Hematopoietic multipotent progenitor cell treated with erythropoietin and hydrocortisone succinate and interleukin-3 and kit ligand, for 15 days (in vitro differentiated cells): ENCODE results near the gene ZNF595.
"Not testable (repeated sequence)": the region's sequence is repeated elsewhere in the genome, so short reads cannot be mapped to it uniquely, and the experiment has no call there.

Source experiments
- DNase-seq: peaks from one replicate; pipeline ENCODE4 v3.0.0-alpha.2; 2015; ENCODE audit warnings: low spot score

The ZNF595 gene

DNA sequence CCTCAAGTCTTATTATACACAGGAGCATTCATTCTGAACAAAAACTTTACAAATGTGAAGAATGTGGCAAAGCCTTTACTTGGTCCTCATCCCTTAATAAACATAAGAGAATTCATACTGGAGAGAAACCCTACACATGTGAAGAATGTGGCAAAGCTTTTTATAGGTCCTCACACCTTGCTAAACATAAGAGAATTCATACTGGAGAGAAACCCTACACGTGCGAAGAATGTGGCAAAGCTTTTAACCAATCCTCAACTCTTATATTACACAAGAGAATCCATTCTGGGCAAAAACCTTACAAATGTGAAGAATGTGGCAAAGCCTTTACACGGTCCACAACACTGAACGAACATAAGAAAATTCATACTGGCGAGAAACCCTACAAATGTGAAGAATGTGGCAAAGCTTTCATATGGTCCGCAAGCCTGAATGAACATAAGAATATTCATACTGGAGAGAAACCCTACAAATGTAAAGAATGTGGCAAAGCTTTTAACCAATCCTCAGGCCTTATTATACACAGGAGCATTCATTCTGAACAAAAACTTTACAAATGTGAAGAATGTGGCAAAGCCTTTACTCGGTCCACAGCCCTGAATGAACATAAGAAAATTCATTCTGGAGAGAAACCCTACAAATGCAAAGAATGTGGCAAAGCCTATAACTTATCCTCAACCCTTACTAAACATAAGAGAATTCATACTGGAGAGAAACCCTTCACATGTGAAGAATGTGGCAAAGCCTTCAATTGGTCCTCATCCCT lies 33.6 kb downstream of the ZNF595 start:
- DNase-seq, result not testable (repeated sequence)

- no peak for DNase-seq
Measured at GRCh38 chr4:98386-98785, 45.3 kb downstream of the ZNF595 start.

GRCh38 chr4:99863-100262 lies 46.7 kb downstream of the ZNF595 start:
- no peak for DNase-seq

DNA sequence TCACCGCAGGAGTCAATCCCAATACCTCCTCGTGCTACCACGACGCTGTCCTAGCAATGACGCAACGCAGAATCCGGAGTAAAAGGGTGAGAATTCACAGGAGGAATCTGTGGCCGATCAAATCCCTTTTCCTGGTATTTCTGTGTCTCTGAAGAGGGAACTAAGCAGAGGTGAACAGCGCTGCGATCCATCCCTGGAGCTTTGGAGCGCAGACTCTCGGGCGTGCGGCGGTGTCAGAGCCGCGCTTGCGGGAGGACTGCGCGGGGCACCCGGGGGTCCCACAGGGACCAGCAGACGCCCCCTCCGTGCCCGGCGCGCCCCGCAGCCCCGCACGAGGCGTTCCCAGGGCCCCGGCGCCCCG lies 53.9 kb downstream of the ZNF595 start:
- no peak for DNase-seq

DNA sequence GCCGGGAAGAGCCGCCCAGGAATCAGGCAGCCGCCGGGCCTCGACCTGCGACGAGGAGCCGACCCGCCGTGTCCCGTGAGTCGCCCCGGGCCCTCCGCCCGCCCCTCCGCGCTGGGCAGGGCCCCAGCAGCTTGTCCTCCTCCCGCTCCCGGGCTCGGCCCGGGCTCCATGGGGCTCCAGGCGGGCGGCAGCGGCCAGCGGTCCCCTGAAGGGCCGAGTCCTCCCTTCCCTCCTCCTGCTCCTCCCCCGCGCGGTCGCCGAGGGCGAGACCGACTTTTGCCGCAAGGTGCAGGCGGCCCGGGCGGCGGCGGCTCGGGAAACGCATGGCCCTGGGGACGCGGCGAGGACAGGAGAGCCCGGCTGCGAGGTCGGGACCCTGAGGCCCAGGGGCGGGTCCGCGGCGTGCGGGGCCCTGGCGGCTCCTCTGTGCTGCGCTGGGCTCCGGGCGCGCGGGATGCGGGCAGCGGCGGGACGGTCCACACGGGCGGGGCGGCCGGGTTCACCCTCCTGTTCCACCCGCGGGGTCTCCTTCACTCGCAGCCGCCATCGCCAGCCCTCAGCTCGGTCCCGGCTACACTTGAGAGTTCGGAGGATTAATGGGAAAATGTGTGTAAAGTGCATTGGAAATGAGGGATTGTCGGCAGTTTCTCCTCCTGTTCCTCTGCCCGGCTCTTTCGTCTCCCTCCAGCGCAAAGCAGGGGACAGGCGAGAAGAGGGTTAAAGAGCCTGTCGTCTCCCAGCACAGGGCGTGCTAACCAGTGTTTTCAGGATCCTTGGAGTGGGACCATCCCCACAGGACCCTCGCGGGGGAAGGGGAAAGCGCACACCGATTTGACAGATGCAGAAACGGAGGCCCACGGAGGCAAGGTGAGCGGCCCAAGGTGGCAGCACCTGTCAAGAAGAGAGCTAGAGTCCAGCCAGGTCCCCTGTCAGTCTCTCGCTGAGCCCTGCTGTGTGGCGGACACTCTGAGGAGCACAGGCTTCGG lies 54.6 kb downstream of the ZNF595 start:
- DNase-seq, result no peak

DNA sequence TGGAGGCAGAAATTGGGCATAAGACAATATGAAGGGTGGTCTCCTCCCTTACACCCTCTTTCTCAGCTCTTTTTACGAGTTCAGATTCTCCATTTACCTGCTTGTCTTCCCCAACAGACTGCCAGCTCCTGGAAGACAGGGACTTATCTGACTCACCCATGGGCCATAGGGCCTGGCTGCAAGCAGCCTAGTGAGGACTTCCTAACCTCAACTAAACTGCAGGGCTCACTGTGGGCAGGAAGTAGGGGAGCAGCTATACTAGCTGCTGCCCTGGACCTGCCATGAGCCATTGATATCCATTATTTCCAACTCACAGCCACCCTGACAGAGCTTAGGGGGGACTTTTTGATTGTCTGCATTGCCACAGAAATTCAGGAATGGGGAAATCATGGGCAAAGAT lies 59.6 kb downstream of the ZNF595 start:
- no peak for DNase-seq

DNA sequence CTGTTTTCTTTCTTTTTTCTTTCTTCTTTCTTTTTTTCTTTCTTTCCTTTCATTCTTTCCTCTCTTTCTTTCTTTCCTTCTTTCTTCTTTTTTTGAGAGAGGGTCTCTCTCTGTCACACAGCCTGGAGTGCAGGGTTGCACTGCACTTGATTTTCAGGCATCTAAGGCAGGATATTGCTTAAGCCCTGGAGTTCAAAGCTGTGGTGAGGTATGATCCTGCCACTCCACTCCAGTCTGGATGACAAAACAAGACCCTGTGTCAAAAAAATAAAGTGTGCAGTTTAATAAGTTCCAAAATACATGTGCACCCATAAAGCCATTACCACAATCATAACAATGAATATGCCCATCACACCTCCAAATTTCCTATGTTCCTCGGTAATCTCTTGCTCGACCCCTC lies 60.6 kb downstream of the ZNF595 start:
- no peak for DNase-seq

- DNase-seq, result no peak
Measured at GRCh38 chr4:114149-114548, 61.0 kb downstream of the ZNF595 start.

- no peak for DNase-seq
Measured at GRCh38 chr4:116499-116898, 63.4 kb downstream of the ZNF595 start.

- DNase-seq, result no peak
Measured at GRCh38 chr4:120616-121015, 67.5 kb downstream of the ZNF595 start.

DNA sequence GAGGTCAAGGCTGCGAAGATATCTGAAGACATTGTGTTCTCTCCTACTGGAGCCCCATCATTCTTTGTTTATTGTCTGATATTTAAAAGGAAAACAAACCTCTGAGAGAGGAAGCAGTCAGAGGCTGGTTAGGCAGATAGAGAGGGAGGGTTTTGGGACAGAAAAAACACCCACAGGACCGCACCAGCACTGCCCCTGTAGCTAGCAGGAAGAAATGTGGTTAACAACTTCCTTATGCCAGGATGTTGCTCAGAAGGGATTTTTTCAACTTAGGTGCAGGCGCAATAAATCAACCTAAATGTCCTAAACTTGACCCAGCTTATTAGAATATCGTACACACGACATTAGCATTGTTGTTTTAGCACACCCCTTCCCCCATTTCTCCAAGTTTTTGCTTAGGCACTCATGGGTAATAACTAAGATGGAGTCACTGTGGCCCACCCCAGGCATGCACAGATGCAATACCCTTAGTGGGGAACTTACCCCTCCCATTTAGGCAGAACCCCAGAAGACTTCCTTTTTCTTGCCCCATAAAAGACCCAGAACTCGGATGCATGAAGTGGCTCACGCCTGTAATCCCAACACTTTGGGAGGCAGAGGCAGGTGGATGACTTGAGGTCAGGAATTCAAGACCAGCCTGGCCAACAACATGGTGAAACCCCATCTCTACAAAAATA lies 68.4 kb downstream of the ZNF595 start:
- DNase-seq, result no peak

GRCh38 chr4:123922-124274 lies 70.8 kb downstream of the ZNF595 start:
- DNase-seq, result not testable (repeated sequence)

DNA sequence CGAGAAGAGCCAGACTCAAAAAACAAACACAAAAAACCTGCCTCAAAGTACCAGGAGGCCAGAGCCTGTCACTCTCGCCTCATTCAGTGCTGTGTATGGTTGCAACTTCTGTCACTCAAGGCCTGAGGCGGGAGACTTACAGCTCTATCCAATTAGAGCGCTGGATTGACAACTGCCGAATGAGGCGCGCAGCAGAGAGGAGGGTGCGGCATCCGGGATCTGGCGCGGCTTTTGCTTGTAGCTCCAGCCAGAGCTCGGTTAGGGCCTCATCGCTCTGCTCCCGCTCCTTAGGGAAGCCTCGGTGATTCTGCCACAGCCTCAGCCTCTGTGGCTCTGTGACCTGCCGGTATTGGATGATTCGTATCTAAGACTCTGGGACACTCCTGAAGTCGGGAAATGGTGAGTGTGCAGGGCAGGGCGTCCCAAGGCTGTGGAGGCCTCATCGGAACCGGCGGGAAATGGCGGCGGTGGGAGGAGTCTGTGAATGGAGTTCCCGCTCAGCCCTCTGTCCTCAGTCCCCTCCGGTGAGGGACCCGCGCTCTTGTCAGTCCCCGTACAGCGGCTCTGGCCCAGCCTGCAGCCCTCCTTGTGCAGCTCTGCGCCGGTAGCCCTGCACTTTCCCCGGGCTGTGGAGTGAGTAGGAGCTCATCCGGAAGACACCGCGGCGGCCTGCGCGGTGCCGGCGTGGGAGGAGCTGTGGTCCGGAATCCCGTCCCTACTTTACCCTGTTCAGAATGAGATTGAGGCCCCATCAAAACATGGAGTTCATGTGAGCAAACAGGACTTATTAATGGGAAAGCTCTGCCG lies 71.4 kb downstream of the ZNF595 start, which contains the start of gene ZNF718:
Gene ZNF718, plus strand, starts transcription at position 227 of the 807 bp plus-strand sequence. Its CDS starts 170 bp downstream, at position 397.
- DNase-seq, result peak; percentile 70

DNA sequence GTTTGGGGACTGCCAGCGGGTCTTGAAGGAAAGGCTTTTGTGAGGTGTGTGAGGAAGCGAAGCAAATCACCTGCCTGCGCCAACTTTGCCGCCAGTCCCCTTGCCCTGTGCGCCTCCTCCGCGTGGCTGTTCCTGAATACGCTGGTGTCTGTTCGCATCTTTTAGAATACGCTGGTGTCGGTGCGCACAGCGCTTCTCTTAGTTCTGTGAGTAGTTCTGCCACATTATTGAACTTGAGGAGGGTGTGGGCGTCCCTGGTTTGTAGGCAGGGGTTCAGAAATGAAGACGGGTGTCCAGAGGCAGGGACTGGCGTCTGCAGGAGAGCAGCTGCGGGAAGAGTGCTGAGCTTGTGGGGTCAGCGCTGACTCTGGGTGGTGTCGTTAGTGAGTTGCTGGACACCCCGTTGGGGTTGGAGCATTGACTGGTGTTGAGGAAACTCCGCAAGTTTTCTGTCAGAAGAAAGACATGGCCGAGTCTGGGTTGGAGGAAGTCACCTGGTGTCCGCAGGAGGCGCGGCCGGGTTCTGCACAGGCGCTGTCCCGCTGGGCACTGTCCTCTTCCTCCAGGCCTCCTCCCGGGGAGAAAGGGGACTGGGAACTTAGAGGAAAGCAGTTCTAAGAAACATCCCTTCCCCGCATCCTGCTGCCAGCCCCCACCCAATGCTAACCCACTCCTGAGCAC lies 72.1 kb downstream of the ZNF595 start:
- DNase-seq, result no peak

DNA sequence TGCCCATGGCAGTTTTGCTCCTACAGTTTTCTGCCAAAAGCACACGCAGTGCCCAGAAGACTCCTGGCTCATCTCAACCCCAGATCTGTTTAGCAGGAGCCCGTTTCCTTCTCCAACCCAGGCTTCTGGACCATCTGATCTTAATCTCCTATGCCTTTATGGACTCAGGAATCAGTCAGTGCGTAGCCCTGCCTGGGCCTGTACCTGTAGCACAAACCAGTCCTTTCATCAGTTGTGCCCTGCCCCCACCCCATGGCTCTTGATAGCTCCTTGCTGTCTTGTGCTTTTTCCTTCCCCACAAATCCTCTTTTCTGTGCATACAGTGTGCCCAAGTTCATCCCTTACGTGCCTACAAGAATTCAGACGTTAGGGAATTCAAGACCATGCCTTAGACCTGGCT lies 72.7 kb downstream of the ZNF595 start:
- DNase-seq, result no peak

DNA sequence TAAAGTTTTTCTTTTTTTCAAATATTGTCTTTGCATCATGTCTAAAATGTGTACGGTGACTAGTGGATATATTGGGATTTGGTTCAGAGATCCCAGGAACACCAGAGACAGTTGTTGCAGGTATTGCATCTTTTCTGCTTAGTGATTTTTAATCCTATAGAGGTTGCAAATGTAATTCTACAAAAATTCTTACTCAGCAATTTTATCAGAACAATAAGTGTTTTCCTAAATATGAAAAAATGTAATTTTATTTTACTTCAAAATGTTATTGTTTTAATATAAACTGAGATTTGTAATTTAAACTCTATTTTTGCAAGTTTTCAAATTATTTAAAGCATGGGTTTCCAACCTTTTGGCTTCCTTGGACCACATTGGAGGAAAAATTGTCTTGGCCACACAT lies 79.4 kb downstream of the ZNF595 start:
- DNase-seq, result no peak
